ENCODE results near the gene BCKDHA. TPM values are rescaled to one million over a fixed set of nuclear protein-coding genes. Genes with fewer than 3 reads are reported as not detected.

The BCKDHA gene
- total RNA-seq: 10 to 100 TPM in 4 of 5 donors, 1 to 10 TPM in 1; 1.8 to 55.4 (median 23.0) TPM
- 10 to 100 TPM; 48.7 to 80.6 (median 50.9) TPM for polyA plus RNA-seq
- long read RNA-seq, donor 1, partial matches to known transcripts: 6 of 10 reads
- long read RNA-seq, donor 1, other reads (novel, unspliced or antisense): 0 of 10 reads
- long read RNA-seq, donor 2, transcript BCKDHA-201 (9 exons, 2,103 nt): major isoform, 7 of 28 reads
- long read RNA-seq, donor 2, partial matches to known transcripts: 16 of 28 reads
- long read RNA-seq, donor 2, other reads (novel, unspliced or antisense): 5 of 28 reads
- long read RNA-seq, donor 3, transcript BCKDHA-201 (9 exons, 2,103 nt): major isoform, 9 of 45 reads
- long read RNA-seq, donor 3, partial matches to known transcripts: 31 of 45 reads
- long read RNA-seq, donor 3, other reads (novel, unspliced or antisense): 5 of 45 reads
- long read RNA-seq, donor 4: 0 reads
- long read RNA-seq, donor 5, transcript BCKDHA-201 (9 exons, 2,103 nt): major isoform, 22 of 67 reads
- long read RNA-seq, donor 5, partial matches to known transcripts: 45 of 67 reads
- long read RNA-seq, donor 5, other reads (novel, unspliced or antisense): 0 of 67 reads
- long read RNA-seq, donor 6, transcript BCKDHA-201 (9 exons, 2,103 nt): major isoform, 20 of 20 reads
- long read RNA-seq, donor 6, partial matches to known transcripts: 0 of 20 reads
- long read RNA-seq, donor 6, other reads (novel, unspliced or antisense): 0 of 20 reads
- long read RNA-seq, donor 7, transcript BCKDHA-201 (9 exons, 2,103 nt): major isoform, 9 of 18 reads
- long read RNA-seq, donor 7, partial matches to known transcripts: 9 of 18 reads
- long read RNA-seq, donor 7, other reads (novel, unspliced or antisense): 0 of 18 reads
- long read RNA-seq, donor 8, transcript BCKDHA-201 (9 exons, 2,103 nt): major isoform, 13 of 68 reads
- long read RNA-seq, donor 8, partial matches to known transcripts: 55 of 68 reads
- long read RNA-seq, donor 8, other reads (novel, unspliced or antisense): 0 of 68 reads
- long read RNA-seq, donor 9, transcript BCKDHA-201 (9 exons, 2,103 nt): major isoform, 11 of 11 reads
- long read RNA-seq, donor 9, partial matches to known transcripts: 0 of 11 reads
- long read RNA-seq, donor 9, other reads (novel, unspliced or antisense): 0 of 11 reads
- long read RNA-seq, donor 10, partial matches to known transcripts: 0 of 2 reads
- long read RNA-seq, donor 10, other reads (novel, unspliced or antisense): 0 of 2 reads

GRCh38 chr19:41397086-41398049 lies at the start of gene BCKDHA, which contains the start of gene EXOSC5:
BCKDHA (plus strand) TSS chr19:41397818; CDS start chr19:41397828, 10 bp downstream.
EXOSC5 (minus strand) TSS chr19:41397359; CDS start chr19:41397328, 31 bp downstream.
- H3K36me3 ChIP-seq: peaks cover 0 to 21% (median 11%) of the 10 kb centered on the region in 4 donors
- H3K4me1 ChIP-seq: peaks cover 10 to 43% (median 35%) of the 10 kb centered on the region in 4 donors
- H3K27ac ChIP-seq: peak within 1 kb of the TSS; percentile 81 to 89 (median 88)
- intact Hi-C loops (cut with DNase I; ENCODE audit: low total_unique reads): no loop called here
- no peaks in the 10 kb centered on the region for H3K27me3 ChIP-seq
- H3K4me3 ChIP-seq: peak within 1 kb of the TSS; percentile 68 to 92 (median 82)
- TF ChIP-seq CTCF (IDR thresholded peaks at IDR 0.05) (peak in 1 of 7 experiments; percentile 26), POLR2AphosphoS5 (IDR thresholded peaks at IDR 0.05) (peak; percentile 3 to 96 (median 91)), EP300 (IDR thresholded peaks at IDR 0.05) (no peak)
- H3K9me3 ChIP-seq: no peaks in the 10 kb centered on the region
- peak; percentile 100 for DNase-seq
- 0 to 1% (median 0%) methylated on average over 45 to 50 of the region's 50 CpGs for whole genome bisulfite sequencing, 5 donors

- 3 to 8% (median 4%) methylated on average over 21 to 22 of the region's 22 CpGs for WGBS, 5 donors
- TF ChIP-seq EP300 (IDR thresholded peaks at IDR 0.05) (no peak), POLR2A (IDR thresholded peaks at IDR 0.05) (no peak)
- H3K9me3 ChIP-seq: no peaks in the 10 kb centered on the region
- peaks cover 6 to 25% (median 24%) of the 10 kb centered on the region in 4 donors for H3K36me3 ChIP-seq
- no peak for DNase-seq
- H3K27ac ChIP-seq: peak overlapping the region in 4 of 5 donors; percentile 81 to 91 (median 90)
- peak overlapping the region; percentile 73 to 87 (median 84) for H3K4me3 ChIP-seq
- peaks cover 0 to 36% (median 20%) of the 10 kb centered on the region in 3 donors for H3K27me3 ChIP-seq
- peaks cover 30 to 70% (median 51%) of the 10 kb centered on the region in 4 donors for H3K4me1 ChIP-seq
- intact Hi-C loops (cut with DNase I; ENCODE audit: low total_unique reads): no loop called here
Observed at GRCh38 chr19:41350735-41351338, 46.8 kb upstream of the BCKDHA start.

DNA sequence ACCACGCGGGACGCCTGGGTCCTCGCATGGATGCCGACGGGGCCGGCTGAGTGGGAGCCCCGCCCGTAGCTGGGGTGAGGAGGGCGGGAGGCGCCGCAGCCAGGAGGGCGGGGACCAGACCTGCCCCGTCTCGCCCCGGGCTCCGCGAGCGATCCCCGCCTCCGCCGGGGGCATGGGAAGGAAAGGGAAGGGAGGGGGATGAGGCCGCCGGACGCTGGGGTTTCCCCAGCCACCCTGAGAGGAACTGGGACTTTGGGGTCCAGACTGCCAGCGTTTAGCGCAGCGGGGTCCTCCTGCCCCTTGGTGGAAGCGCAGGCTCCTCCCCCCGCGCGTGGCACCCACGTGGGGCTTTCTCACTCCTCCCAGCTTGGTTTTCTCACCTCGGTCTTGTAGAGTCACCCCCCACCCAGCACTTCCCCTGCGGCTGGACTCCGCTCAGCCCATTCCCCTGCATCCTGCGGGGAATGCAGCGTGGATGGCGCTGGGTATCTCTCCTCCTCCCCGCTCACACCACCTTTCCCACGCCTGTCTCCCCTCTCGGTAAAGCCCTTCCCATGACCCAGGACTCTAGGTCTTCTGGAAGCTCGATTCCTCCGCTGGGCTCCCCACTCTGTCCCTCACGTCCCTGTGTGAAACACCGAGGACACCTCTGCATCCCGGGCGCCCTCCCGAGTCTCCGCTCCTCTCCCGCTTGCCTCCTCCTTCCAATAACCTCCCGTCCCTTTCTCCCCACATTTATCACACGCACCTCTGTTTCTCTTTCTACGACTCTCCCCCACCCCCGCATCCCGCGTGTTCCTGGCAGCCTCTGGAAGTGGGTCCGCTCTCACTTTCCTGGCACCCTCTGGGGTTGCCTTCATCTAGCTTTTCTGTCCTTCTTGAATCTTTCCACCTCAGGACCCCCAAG lies 46.0 kb upstream of the BCKDHA start:
- peaks cover 0 to 36% (median 20%) of the 10 kb centered on the region in 3 donors for H3K27me3 ChIP-seq

GRCh38 chr19:41352279-41352608 lies 45.4 kb upstream of the BCKDHA start:
- intact Hi-C loops (cut with DNase I; ENCODE audit: low total_unique reads): no loop called here
- Histone ChIP-seq H3K36me3 (peaks cover under 1 to 11% (median 10%) of the 10 kb centered on the region in 4 donors), H3K4me1 (peaks cover 30 to 84% (median 51%) of the 10 kb centered on the region in 4 donors), H3K27me3 (peaks cover 0 to 36% (median 20%) of the 10 kb centered on the region in 3 donors), H3K4me3 (peak overlapping the region; percentile 73 to 87 (median 84)), H3K9me3 (no peaks in the 10 kb centered on the region), H3K27ac (peak overlapping the region; percentile 54 to 91 (median 90))
- DNase-seq: no peak
- WGBS, 5 donors: 0 to 2% (median 2%) methylated on average over 12 of the region's 12 CpGs
- TF ChIP-seq EP300 (IDR thresholded peaks at IDR 0.05) (no peak), POLR2A (IDR thresholded peaks at IDR 0.05) (no peak), CTCF (IDR thresholded peaks at IDR 0.05) (no peak), POLR2AphosphoS5 (IDR thresholded peaks at IDR 0.05) (no peak)

More for the DNA sequence above, 46.0 kb upstream of the BCKDHA start:
- peaks cover 30 to 77% (median 51%) of the 10 kb centered on the region in 4 donors for H3K4me1 ChIP-seq
- peaks cover 6 to 18% (median 16%) of the 10 kb centered on the region in 4 donors for H3K36me3 ChIP-seq
- no peak for TF ChIP-seq POLR2A (IDR thresholded peaks at IDR 0.05)
- intact Hi-C loops (cut with DNase I; ENCODE audit: low total_unique reads): no loop called here
- DNase-seq: peak; percentile 59 to 80
- H3K27ac ChIP-seq: peak overlapping the region; percentile 34 to 91 (median 90)
- H3K9me3 ChIP-seq: no peaks in the 10 kb centered on the region
- H3K4me3 ChIP-seq: peak overlapping the region; percentile 73 to 87 (median 84)
- WGBS, 5 donors: 0 to 1% (median 1%) methylated on average over 38 to 58 of the region's 58 CpGs

Measured in stomach (tissue), 19 donors.